Skeletal muscle tissue (tissue), 4 donors: ENCODE results near the gene S1PR2. TPM values are rescaled to one million over a fixed set of nuclear protein-coding genes. Genes with fewer than 3 reads are reported as not detected.
A peak's percentile ranks its signal among the peaks of the same experiment; 100 is the strongest.

ENCODE experiments used
- H3K27ac ChIP-seq: one replicate; pipeline ENCODE4 v1.7.0; 2013; ENCODE audit warnings: mild to moderate bottlenecking, low read depth, low read length, inconsistent platforms
- H3K27me3 ChIP-seq, 3 donors: one replicate each; pipeline ENCODE4 v1.7.0; 2013; ENCODE audit warnings: low read length in 3 of 3; ENCODE audit not compliant: control insufficient read depth in 3 of 3, insufficient read depth in 3 of 3
- H3K36me3 ChIP-seq, 3 donors: one replicate each; pipeline ENCODE4 v1.7.0; 2013; ENCODE audit warnings: low read length in 3 of 3; ENCODE audit not compliant: control insufficient read depth in 3 of 3, insufficient read depth in 3 of 3
- H3K4me1 ChIP-seq, 3 donors: one replicate each; pipeline ENCODE4 v1.7.0; 2013; ENCODE audit warnings: low read length in 3 of 3, mild to moderate bottlenecking in 3 of 3; ENCODE audit not compliant: control insufficient read depth in 3 of 3, insufficient read depth in 3 of 3
- H3K4me3 ChIP-seq, 3 donors: one replicate each; pipeline ENCODE4 v1.7.0; 2013; ENCODE audit warnings: low read length in 3 of 3
- H3K9ac ChIP-seq, 3 donors: one replicate each; pipeline ENCODE4 v1.7.0; 2013; ENCODE audit warnings: low read length in 3 of 3, mild to moderate bottlenecking in 3 of 3, moderate library complexity in 2 of 3, low read depth in 1 of 3
- H3K9me3 ChIP-seq, 3 donors: one replicate each; pipeline ENCODE4 v1.7.0; 2013; ENCODE audit warnings: low read length in 3 of 3; ENCODE audit not compliant: control insufficient read depth in 3 of 3
- total RNA-seq: library from RNA; depleted of rRNA; stranded (reverse); fragments of >200 nt; gene quantifications from one replicate; pipeline ENCODE4 v1.2.3, GENCODE V29; 2014
- donor health status: Osteomylitis.

The S1PR2 gene
- total RNA-seq, 1 donor from 2014 or later, result 9.9 TPM

DNA sequence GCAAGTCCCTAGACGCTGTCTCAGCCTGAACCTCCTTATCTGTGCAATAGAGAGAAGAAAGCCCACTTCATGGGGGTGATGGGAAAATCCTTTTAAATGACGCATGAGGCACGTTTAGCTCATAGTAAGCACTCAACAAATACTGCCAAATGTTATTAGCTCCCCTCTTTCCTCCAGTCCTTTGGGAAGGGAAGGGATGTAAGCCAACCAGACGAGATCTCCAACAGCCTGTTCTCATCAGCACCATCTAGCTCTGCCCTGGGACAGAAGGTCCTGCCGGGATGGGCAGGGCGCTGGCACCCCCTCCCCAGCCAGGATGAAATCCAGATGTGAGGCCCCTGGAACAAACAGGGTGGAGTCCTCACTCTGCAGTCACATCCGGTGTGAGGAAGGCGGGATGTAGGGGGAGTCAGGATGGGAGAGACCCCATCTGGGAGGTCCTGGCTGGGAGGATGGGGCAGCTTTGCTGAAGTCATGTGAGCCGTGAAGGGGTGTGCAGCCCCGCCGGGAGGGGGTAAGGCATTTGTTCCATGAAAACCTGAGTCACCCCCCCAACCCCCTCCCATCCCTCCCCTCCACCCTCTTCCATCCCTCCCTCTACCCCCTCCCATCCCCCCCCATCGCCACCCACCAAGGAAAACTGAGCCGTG is 4.6 kb downstream of the S1PR2 start:
- H3K4me1 ChIP-seq, result peaks cover 8 to 18% (median 16%) of the 10 kb centered on the region in 3 donors
- peak overlapping the region; percentile 65 for H3K27ac ChIP-seq
- H3K4me3 ChIP-seq, result no peak overlapping the region
- no peak overlapping the region for H3K9ac ChIP-seq
- H3K27me3 ChIP-seq, result peaks cover 5 to 28% (median 11%) of the 10 kb centered on the region in 3 donors
- H3K9me3 ChIP-seq, result no peaks in the 10 kb centered on the region
- H3K36me3 ChIP-seq, result peaks cover 5 to 6% (median 6%) of the 10 kb centered on the region in 3 donors

DNA sequence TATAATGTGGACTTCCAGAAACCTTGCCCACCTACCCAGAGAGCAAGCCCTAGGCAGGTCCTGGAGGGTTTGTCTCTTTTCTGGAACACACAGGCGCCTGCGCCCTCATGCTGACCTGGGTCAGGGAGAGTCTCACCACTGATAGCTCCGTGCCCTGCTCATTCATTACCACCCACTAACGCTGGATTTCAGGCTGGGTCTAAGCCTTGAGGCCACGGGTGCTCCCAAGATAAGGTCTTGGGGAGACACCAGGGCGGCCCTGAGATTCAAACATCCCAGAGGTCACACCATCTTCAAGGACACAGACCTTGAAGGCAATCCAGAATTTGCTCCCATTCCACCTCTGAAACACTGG is 5.1 kb downstream of the S1PR2 start:
- no peak overlapping the region for H3K9ac ChIP-seq
- peaks cover 5 to 6% (median 6%) of the 10 kb centered on the region in 3 donors for H3K36me3 ChIP-seq
- peaks cover 5 to 26% (median 11%) of the 10 kb centered on the region in 3 donors for H3K27me3 ChIP-seq
- no peaks in the 10 kb centered on the region for H3K9me3 ChIP-seq
- H3K27ac ChIP-seq, result peak overlapping the region; percentile 65
- H3K4me3 ChIP-seq, result no peak overlapping the region
- H3K4me1 ChIP-seq, result peaks cover 8 to 18% (median 16%) of the 10 kb centered on the region in 3 donors

DNA sequence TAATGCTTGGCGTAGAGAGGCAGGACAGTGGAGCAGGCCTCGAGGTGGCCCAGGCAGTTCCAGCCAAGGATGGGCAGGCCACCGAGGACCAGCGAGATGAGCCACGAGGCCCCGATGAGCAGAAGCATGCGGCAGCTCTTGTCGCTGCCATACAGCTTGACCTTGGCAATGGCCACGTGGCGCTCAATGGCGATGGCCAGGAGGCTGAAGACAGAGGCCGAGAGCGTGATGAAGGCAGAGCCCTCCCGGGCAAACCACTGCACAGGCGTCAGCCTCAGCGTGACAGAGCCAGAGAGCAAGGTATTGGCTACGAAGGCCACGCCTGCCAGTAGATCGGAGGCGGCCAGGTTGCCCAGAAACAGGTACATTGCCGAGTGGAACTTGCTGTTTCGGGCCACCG is 6.8 kb downstream of the S1PR2 start:
- Histone ChIP-seq H3K4me3 (no peak overlapping the region), H3K9ac (no peak overlapping the region), H3K27me3 (peaks cover 0 to 11% (median 5%) of the 10 kb centered on the region in 3 donors), H3K9me3 (no peaks in the 10 kb centered on the region), H3K27ac (no peak overlapping the region), H3K36me3 (peaks cover 5 to 6% (median 6%) of the 10 kb centered on the region in 3 donors), H3K4me1 (peaks cover 3 to 5% (median 4%) of the 10 kb centered on the region in 3 donors)

DNA sequence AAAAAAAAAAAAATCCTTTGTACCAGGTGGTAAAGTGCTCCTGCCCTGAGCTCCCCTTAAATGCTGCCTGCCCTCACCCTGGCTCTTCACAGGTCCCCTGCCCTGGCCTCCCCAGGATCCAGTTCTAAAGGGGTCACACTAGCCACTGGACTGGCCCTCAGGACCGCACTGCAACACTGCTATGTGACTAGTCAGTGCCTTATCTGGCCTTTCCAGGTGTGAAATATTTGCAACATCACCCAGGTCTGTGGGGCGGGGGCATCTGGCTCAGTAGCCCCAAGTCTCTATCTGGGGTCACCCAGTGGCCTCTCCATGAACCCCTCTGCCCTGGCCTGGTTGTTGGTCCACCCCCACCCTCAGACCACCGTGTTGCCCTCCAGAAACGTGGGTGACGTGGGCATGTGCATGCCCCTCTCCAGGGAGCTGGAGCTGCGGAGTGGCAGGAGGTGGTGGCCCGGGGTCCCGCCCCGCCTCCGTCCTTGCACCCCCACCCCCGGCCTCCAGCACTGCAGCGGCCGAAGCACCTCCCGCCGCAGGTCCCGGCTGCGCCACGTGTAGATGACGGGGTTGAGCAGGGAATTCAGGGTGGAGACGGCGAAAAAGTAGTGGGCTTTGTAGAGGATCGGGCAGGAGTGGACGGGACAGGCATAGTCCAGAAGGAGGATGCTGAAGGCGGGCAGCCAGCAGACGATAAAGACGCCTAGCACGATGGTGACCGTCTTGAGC is 7.5 kb downstream of the S1PR2 start:
- Histone ChIP-seq H3K4me3 (no peak overlapping the region), H3K9ac (no peak overlapping the region), H3K27me3 (peaks cover 0 to 10% (median 5%) of the 10 kb centered on the region in 3 donors), H3K36me3 (peaks cover 5 to 6% (median 6%) of the 10 kb centered on the region in 3 donors), H3K4me1 (peaks cover 3 to 4% (median 4%) of the 10 kb centered on the region in 3 donors), H3K27ac (no peak overlapping the region), H3K9me3 (no peaks in the 10 kb centered on the region)

DNA sequence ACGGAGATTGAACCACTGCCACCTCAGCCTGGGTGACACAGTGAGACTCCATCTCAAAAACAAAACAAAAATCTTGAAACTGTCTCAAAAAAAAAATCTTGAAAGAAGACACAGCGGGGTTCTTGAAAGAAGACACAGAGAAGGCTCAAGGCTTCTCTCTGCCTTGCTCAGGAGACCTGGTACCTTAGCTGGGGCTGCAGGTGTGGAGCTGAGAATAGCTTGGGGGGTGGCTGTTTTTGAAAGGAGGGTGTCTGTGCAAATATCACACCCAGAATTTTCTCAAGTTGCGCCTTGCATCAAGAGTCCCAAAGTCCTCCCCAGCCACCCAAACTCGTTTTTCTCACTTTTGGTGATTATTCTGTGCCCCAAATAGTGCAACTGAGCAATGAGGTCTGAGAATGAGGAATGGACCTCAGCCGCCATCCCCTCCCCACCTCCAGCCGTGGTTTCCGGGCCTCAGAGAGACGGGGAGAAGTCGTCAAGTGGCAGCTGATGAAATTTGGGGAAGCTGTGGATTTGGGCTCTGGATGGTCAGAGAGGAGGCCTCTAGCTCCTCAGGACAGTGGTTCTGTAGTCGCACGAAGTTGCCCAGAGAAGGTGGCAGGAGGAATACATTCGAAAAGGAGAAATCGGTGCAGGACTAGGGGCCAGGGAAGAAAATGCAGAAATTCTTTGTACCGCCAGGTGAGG is 8.8 kb downstream of the S1PR2 start:
- H3K9ac ChIP-seq, result no peak overlapping the region
- H3K36me3 ChIP-seq, result peaks cover 5 to 6% (median 6%) of the 10 kb centered on the region in 3 donors
- H3K4me3 ChIP-seq, result no peak overlapping the region
- H3K27ac ChIP-seq, result no peak overlapping the region
- peaks cover 0 to 4% (median 3%) of the 10 kb centered on the region in 3 donors for H3K4me1 ChIP-seq
- no peaks in the 10 kb centered on the region for H3K9me3 ChIP-seq
- peaks cover 0 to 4% (median 0%) of the 10 kb centered on the region in 3 donors for H3K27me3 ChIP-seq

DNA sequence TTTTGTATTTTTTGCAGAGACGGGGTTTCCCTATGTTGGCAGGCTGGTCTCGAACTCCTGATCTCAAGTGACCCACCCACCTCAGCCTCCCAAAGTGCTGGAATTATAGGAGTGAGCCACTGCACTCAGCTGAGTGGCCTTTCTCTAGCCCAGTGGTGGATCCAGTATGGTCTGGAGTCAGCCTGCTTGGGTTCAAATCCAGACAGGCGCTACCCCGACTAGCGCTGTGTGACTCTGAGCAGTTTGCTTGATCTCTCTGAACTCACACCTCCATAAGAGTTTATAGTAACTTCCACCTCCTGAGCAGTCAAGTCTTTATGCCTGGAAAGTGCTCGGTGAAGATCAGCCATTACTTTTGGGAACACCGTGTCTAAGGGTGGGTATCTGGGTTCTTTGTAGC is 10.4 kb downstream of the S1PR2 start:
- H3K27ac ChIP-seq, result no peak overlapping the region

DNA sequence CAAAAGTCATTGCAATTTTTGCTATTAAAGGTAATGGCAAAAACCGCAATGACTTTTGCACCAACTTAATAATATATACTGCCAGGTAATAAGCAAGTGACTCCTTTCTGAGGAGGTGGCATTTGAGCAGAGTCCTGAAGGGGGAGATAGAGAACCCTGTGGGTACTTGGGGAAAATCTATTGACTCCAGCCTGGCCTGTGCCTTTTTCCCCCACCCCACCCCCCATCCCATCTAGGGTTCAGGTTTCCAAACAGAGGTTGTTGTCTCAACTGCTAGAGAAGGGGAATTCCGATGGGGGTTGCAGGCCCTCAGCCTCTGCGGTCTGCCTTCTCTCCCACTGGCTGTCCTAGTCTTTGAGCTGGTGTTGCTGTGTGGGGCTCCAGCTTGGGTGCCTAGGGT is 11.5 kb downstream of the S1PR2 start:
- H3K4me3 ChIP-seq, result no peak overlapping the region
- H3K27me3 ChIP-seq, result no peaks in the 10 kb centered on the region
- no peaks in the 10 kb centered on the region for H3K4me1 ChIP-seq
- H3K9ac ChIP-seq, result no peak overlapping the region
- peaks cover 5 to 6% (median 6%) of the 10 kb centered on the region in 3 donors for H3K36me3 ChIP-seq
- H3K9me3 ChIP-seq, result no peaks in the 10 kb centered on the region
- H3K27ac ChIP-seq, result no peak overlapping the region

More for the DNA sequence above, 10.4 kb downstream of the S1PR2 start:
- Histone ChIP-seq H3K4me1 (no peaks in the 10 kb centered on the region), H3K9ac (no peak overlapping the region), H3K4me3 (no peak overlapping the region), H3K36me3 (peaks cover 5 to 6% (median 6%) of the 10 kb centered on the region in 3 donors), H3K27me3 (no peaks in the 10 kb centered on the region), H3K9me3 (no peaks in the 10 kb centered on the region)

DNA sequence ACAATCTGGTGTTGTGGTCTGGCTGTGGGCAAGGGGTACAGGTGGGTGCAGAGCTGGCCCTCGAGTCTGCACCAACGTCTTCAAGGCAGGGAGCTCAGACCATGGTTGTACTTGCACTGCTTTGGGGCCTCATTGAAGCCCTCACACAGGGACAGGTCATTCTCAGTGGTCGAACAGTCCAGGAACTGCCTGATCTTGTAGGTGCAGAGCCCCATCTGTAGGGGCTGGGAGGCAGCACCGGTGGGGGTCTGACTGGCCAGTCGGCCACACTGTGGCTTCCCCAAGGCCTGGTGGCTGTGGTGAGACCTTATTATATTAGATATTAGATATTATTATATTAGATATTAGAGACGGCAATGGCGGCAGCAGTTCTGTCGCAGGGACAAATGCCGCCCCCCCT is 14.0 kb downstream of the S1PR2 start:
- Histone ChIP-seq H3K9ac (no peak overlapping the region), H3K27ac (no peak overlapping the region), H3K27me3 (no peaks in the 10 kb centered on the region), H3K9me3 (no peaks in the 10 kb centered on the region), H3K4me3 (no peak overlapping the region), H3K4me1 (no peaks in the 10 kb centered on the region), H3K36me3 (no peaks in the 10 kb centered on the region)

DNA sequence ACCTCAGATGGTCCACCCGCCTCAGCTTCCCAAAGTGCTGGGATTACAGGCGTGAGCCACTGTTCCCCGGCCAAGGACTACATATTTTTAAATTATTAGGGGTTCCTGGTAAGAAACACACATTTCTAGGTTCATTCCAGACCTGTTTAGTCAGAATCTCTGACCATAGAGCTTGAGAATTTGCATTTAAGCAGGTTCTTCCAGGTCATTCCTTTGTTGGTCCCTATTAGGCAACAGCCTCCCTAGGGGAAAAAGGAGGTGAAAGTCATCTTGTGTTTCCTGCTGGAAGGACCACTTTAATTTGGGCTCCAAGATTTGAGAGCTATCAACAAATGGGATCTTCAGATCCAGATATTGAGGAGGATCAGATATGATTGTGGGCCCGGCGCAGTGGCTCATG is 16.3 kb downstream of the S1PR2 start:
- no peaks in the 10 kb centered on the region for H3K27me3 ChIP-seq
- H3K27ac ChIP-seq, result no peak overlapping the region
- H3K4me1 ChIP-seq, result no peaks in the 10 kb centered on the region
- no peaks in the 10 kb centered on the region for H3K36me3 ChIP-seq
- no peak overlapping the region for H3K9ac ChIP-seq
- no peak overlapping the region for H3K4me3 ChIP-seq
- H3K9me3 ChIP-seq, result no peaks in the 10 kb centered on the region

DNA sequence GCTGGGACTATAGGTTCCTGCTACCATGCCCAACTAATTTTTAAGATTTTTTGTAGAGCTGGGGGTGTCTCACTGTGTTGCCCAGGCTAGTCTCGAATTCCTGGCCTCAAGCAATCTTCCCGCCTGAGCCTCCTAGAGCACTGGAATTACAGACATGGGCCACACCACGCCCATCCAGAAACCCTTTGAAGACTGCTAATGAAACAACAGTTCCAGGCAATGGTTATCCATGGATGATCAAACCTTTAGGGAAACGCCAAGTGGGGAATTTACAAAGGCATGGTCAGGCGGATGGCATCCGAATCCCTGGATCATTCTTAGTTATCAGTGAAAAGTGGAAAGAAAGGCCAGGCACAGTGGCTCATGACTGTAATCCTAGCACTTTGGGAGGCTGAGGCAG is 19.4 kb downstream of the S1PR2 start:
- Histone ChIP-seq H3K4me1 (no peaks in the 10 kb centered on the region), H3K27me3 (no peaks in the 10 kb centered on the region), H3K9ac (no peak overlapping the region), H3K27ac (no peak overlapping the region), H3K4me3 (no peak overlapping the region), H3K9me3 (no peaks in the 10 kb centered on the region), H3K36me3 (no peaks in the 10 kb centered on the region)
